Cardiac muscle cell (in vitro differentiated cells and primary cell): Measurements from ENCODE around the gene TRMT44. TPM values are rescaled to one million over a fixed set of nuclear protein-coding genes. Genes with fewer than 3 reads are reported as not detected.

ENCODE experiments used
- DNase-seq, 2 donors: peaks; one replicate each; pipeline versions ENCODE4 v3.0.0 to v3.0.0-alpha.2; 2010 to 2017; ENCODE audit warnings: low read depth in 1 of 2, low spot score in 1 of 2
- H3K27ac ChIP-seq: fragments of 200-600 bp; sonication (generic); 2 replicates; pipeline ENCODE4 v1.5.1; 2016
- H3K27me3 ChIP-seq: fragments of 200-600 bp; sonication (generic); 2 replicates; pipeline ENCODE4 v1.6.0; 2016; ENCODE audit warnings: control low read depth
- H3K36me3 ChIP-seq: fragments of 200-600 bp; sonication (generic); 2 replicates; pipeline ENCODE4 v1.5.1; 2016; ENCODE audit warnings: control low read depth
- H3K4me1 ChIP-seq: fragments of 200-600 bp; sonication (generic); 2 replicates; pipeline ENCODE4 v1.8.1; 2017; ENCODE audit warnings: low read depth, mild to moderate bottlenecking, mixed run types
- H3K4me3 ChIP-seq: fragments of 200-600 bp; sonication (generic); 2 replicates; pipeline ENCODE4 v1.5.1; 2016; ENCODE audit warnings: mild to moderate bottlenecking
- H3K9me3 ChIP-seq: fragments of 200-600 bp; sonication (generic); 2 replicates; pipeline ENCODE4 v1.5.1; 2017; ENCODE audit warnings: low read depth, mild to moderate bottlenecking, control low read depth
- polyA plus RNA-seq: library from polyadenylated mRNA; unstranded; fragments of >200 nt; fragmentation: Nextera tagmentation; extraction: Ambion mirVana; gene quantifications from 2 replicates; pipeline ENCODE4 v1.2.1, GENCODE V29; 2016
- total RNA-seq: library from RNA; depleted of rRNA; stranded (reverse); fragments of >200 nt; gene quantifications from 2 replicates; pipeline ENCODE4 v1.2.3, GENCODE V29; 2016
- TF ChIP-seq, protein P1 (sequence below): IDR thresholded peaks from 2 replicates; pipeline ENCODE4 v1.5.1; 2012; ENCODE audit warnings: low read depth, mild to moderate bottlenecking, low read length

The TRMT44 gene
- total and polyA plus RNA-seq, 2 experiments from 2014 or later = 20.6 to 66.9 TPM

DNA sequence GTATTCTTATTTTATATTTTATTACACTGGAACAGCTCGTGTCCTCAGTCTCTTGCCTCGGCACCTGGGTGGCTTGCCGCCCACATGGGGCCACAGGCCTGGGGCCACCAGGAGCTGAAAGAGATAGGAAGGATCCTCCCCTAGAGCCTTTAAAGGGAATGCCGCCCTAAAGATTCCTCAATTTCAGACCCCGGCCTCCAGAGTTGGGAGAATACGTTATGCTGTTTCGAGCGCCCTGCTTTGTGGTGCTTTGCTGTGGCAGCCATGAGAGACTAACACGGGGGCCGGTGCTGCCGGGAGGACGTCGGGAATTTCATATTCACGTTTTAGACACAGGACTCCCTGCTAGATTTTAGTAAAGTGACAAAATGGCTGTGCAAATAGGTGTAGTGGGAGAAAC lies 33.3 kb upstream of the TRMT44 start:
- DNase-seq = no peak
- Histone ChIP-seq H3K36me3 (peaks cover 9% of the 10 kb centered on the region), H3K9me3 (no peaks in the 10 kb centered on the region), H3K27ac (no peak overlapping the region), H3K4me1 (no peaks in the 10 kb centered on the region), H3K27me3 (no peaks in the 10 kb centered on the region), H3K4me3 (no peak overlapping the region)
- TF ChIP-seq, protein P1, sequence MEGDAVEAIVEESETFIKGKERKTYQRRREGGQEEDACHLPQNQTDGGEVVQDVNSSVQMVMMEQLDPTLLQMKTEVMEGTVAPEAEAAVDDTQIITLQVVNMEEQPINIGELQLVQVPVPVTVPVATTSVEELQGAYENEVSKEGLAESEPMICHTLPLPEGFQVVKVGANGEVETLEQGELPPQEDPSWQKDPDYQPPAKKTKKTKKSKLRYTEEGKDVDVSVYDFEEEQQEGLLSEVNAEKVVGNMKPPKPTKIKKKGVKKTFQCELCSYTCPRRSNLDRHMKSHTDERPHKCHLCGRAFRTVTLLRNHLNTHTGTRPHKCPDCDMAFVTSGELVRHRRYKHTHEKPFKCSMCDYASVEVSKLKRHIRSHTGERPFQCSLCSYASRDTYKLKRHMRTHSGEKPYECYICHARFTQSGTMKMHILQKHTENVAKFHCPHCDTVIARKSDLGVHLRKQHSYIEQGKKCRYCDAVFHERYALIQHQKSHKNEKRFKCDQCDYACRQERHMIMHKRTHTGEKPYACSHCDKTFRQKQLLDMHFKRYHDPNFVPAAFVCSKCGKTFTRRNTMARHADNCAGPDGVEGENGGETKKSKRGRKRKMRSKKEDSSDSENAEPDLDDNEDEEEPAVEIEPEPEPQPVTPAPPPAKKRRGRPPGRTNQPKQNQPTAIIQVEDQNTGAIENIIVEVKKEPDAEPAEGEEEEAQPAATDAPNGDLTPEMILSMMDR = no peak

GRCh38 chr4:8407756-8408155 lies 32.8 kb upstream of the TRMT44 start:
- peaks cover 9% of the 10 kb centered on the region for H3K36me3 ChIP-seq
- no peak overlapping the region for H3K27ac ChIP-seq
- no peaks in the 10 kb centered on the region for H3K27me3 ChIP-seq
- DNase-seq = no peak
- no peaks in the 10 kb centered on the region for H3K9me3 ChIP-seq
- H3K4me3 ChIP-seq = no peak overlapping the region
- TF ChIP-seq, protein P1 = no peak
- no peaks in the 10 kb centered on the region for H3K4me1 ChIP-seq

- H3K9me3 ChIP-seq = no peaks in the 10 kb centered on the region
- TF ChIP-seq, protein P1 = no peak
- H3K36me3 ChIP-seq = peaks cover 16% of the 10 kb centered on the region
Observed at GRCh38 chr4:8409264-8410065, 31.1 kb upstream of the TRMT44 start.

DNA sequence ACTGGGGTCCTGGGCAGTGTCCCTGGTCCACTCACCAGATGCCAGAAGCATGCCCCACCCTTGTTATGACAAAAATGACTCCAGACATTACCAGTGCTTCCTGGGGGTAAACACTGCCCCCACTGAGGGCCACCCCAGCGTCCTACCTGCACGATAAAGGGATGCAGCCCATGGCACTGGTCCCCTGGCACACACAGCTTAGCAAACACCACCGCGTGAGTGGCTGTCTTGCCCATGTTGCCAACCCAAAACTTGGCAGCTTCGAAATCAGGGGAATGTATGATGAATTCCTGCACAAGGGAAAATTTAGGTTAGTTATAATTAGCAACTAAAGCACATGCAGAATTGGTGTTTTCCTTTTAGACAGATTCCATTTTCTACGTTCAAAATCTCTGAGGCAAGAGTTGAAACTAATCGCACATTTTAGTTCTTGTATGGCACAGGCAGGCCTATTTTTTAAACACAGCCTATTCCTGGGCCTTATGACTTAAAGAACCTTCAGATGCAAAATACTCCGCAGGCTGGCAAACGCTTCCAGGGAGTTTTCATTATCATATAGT lies 30.4 kb upstream of the TRMT44 start:
- Histone ChIP-seq H3K9me3 (no peaks in the 10 kb centered on the region), H3K4me1 (no peaks in the 10 kb centered on the region), H3K36me3 (peaks cover 19% of the 10 kb centered on the region), H3K4me3 (no peak overlapping the region), H3K27ac (no peak overlapping the region), H3K27me3 (no peaks in the 10 kb centered on the region)
- no peak for DNase-seq
- TF ChIP-seq, protein P1 = no peak

More at GRCh38 chr4:8409264-8410065, 31.1 kb upstream of the TRMT44 start:
- H3K27me3 ChIP-seq = no peaks in the 10 kb centered on the region
- DNase-seq = peak in 1 of 2 donors; percentile 21
- no peak overlapping the region for H3K27ac ChIP-seq
- no peaks in the 10 kb centered on the region for H3K4me1 ChIP-seq
- no peak overlapping the region for H3K4me3 ChIP-seq

DNA sequence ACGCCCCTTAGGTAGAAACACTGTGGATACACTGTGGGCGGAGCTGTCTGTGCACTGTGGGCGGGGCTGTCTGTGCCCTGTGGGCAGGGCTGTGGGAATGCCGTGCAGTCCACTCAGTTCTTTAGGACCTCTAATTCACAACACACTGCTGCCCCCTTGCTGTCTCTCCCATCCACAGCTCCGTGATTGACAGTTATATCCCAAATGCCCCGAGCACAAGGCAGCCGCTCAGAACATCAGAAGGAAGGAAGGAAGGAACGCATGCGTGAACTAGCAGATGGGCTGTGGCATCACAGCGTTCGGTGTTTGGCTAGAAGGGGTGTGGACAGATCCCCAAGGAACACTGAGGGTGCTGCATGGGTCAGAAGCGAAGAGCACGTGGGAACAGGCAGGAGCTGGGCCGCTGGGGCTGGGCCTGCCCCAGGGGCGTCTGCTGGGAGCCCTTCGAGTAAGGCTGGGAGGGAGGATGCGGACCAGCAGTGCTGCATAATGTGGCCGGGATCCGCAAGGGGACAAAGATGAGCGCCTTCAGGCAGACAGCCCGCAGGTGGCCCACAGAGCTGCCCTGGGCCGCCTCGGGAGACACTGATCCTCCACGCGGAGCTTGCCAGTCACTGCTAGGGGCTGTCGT lies 29.8 kb upstream of the TRMT44 start:
- H3K27ac ChIP-seq = no peak overlapping the region
- no peaks in the 10 kb centered on the region for H3K27me3 ChIP-seq
- TF ChIP-seq, protein P1 = peak; percentile 43
- no peaks in the 10 kb centered on the region for H3K9me3 ChIP-seq
- H3K4me3 ChIP-seq = no peak overlapping the region
- H3K36me3 ChIP-seq = peaks cover 17% of the 10 kb centered on the region
- H3K4me1 ChIP-seq = no peaks in the 10 kb centered on the region
- DNase-seq = peak; percentile 70 to 80
